Panc1 (cell line): ENCODE data around the gene CASP9.

Source experiments
- CTCF ChIP-seq: fragments of 450-650 bp; IDR thresholded peaks from 2 replicates; pipeline ENCODE4 v1.5.1; 2017; ENCODE audit warnings: mild to moderate bottlenecking
- POLR2AphosphoS5 ChIP-seq: IDR thresholded peaks from 2 replicates; pipeline ENCODE4 v1.6.1; 2012; ENCODE audit warnings: mild to moderate bottlenecking, low read depth, low read length, moderate library complexity

- no peak for TF ChIP-seq CTCF
- TF ChIP-seq POLR2AphosphoS5, result no peak
Measured at GRCh38 chr1:15513192-15513591, 10.8 kb downstream of the CASP9 start.
